Large intestine (tissue), 3 donors: ENCODE data around the gene DCAF5. TPM values are rescaled to one million over a fixed set of nuclear protein-coding genes. Genes with fewer than 3 reads are reported as not detected.

Experiments used
- DNase-seq, 2 donors: peaks; one replicate each; pipeline versions ENCODE4 v3.0.0 to v3.0.0-alpha.2; 2013
- H3K27ac ChIP-seq: one replicate; pipeline ENCODE4 v1.5.1; 2013; ENCODE audit warnings: low read length
- H3K27me3 ChIP-seq: 2 replicates; pipeline ENCODE4 v1.6.1; 2013; ENCODE audit warnings: low read length; ENCODE audit not compliant: control insufficient read depth, insufficient read depth
- H3K36me3 ChIP-seq: 2 replicates; pipeline ENCODE4 v1.6.1; 2013; ENCODE audit warnings: low read length; ENCODE audit not compliant: control insufficient read depth, insufficient read depth
- H3K4me1 ChIP-seq: one replicate; pipeline ENCODE4 v1.6.1; 2013; ENCODE audit warnings: low read length; ENCODE audit not compliant: control insufficient read depth, insufficient read depth
- H3K4me3 ChIP-seq: one replicate; pipeline ENCODE4 v1.5.1; 2013; ENCODE audit warnings: low read length
- H3K9me3 ChIP-seq: one replicate; pipeline ENCODE4 v1.6.1; 2013; ENCODE audit warnings: mild to moderate bottlenecking, low read depth, low read length, moderate library complexity; ENCODE audit not compliant: control insufficient read depth
- WGBS: methylation state at CpG from one replicate; pipeline ENCODE4 v1.1.5; 2013; ENCODE audit warnings: low lambda C conversion rate; ENCODE audit not compliant: insufficient coverage; 5-methylcytosine and 5-hydroxymethylcytosine counted together
- polyA plus RNA-seq: library from polyadenylated mRNA; unstranded; fragments of 120-200 nt; gene quantifications from one replicate; pipeline ENCODE4 v1.2.1, GENCODE V29; 2013

The DCAF5 gene
- polyA plus RNA-seq, 1 donor: 46.0 TPM

- peaks cover 50% of the 10 kb centered on the region for H3K36me3 ChIP-seq
These were observed 34.6 kb downstream of the DCAF5 start for GRCh38 chr14:69118305-69118704.

DNA sequence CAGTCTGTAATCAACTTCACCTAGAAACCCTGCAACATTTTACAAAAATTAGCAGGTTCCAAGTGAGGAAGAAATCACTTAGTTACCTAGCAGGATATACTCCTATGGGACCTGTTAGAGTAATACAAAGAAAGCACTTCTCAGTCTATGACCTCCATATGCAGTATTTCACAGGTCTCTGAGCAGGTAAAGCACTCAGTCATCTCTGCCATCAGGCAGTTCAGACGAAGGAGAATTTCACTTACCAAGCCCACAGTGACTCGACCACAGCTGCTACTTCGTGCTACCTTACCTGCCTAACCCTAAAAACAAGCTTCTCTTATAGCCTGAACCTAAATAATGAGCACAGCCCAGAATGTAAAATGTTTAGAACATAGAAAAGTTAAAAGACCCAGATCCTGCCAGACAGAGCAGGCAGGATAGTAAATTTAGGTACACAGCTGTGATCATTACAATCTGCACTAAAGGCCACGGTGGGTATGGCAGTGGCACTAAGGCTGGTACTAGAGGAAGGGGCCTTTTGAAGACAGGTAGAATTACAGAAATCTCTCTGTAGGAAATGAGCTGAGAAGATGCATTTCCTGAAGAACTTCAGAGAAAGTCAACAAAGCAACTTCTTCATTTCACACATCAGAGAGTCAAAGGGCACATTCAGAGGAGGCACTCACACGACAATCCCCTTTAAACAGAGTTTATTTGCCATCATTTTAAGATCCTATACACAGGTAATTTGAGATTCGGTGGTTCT lies 35.7 kb downstream of the DCAF5 start:
- 50% methylated on average over 1 of the region's 6 CpGs for WGBS
- Histone ChIP-seq H3K4me3 (no peak overlapping the region), H3K27ac (no peak overlapping the region), H3K27me3 (no peaks in the 10 kb centered on the region), H3K36me3 (peaks cover 50% of the 10 kb centered on the region), H3K4me1 (no peaks in the 10 kb centered on the region), H3K9me3 (no peaks in the 10 kb centered on the region)
- DNase-seq: no peak

More at GRCh38 chr14:69118305-69118704, 34.6 kb downstream of the DCAF5 start:
- no peaks in the 10 kb centered on the region for H3K4me1 ChIP-seq
- no peak for DNase-seq
- H3K4me3 ChIP-seq: no peak overlapping the region
- no peaks in the 10 kb centered on the region for H3K9me3 ChIP-seq
- no peak overlapping the region for H3K27ac ChIP-seq
- no peaks in the 10 kb centered on the region for H3K27me3 ChIP-seq
- 100% methylated on average over 1 of the region's 1 CpG for WGBS

DNA sequence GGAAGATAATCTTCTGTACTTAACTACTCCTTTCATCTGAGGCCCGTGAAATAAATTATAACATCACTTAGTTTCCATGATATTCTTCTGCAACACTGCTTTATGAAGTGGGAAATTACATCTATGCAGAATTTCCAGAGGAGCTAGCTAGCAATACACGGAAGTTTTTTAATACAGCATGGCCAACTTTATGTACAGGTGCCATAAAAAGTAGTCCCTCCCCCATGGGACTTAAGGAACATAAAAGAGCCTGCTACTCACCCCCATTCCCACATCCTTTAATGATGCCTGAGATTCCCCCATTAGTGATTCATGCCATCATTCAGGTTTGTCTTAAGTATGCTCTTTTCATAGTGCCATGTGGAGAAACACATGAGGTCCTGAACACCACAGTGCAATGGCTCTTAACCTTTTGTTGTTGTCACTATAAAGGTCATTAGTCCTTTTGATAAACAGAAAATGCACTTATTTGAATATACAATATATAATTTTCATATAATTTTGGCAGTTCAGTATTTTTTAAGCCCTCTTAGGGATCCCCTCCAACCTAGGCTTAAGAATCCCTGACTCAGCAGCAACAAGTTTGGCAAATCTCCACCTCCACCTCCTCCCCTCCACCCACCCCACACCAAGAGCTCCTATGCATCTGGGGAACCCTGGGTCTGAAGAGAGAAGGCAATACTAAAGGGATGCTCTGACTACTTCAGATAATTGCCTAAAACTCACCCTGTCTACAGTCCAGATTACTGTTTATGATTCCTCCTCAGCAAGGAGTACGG lies 37.3 kb downstream of the DCAF5 start:
- Histone ChIP-seq H3K4me1 (no peaks in the 10 kb centered on the region), H3K9me3 (no peaks in the 10 kb centered on the region), H3K27ac (no peak overlapping the region), H3K36me3 (peaks cover 53% of the 10 kb centered on the region), H3K4me3 (no peak overlapping the region), H3K27me3 (no peaks in the 10 kb centered on the region)
- DNase-seq: no peak
- 100% methylated on average over 1 of the region's 3 CpGs for WGBS

DNA sequence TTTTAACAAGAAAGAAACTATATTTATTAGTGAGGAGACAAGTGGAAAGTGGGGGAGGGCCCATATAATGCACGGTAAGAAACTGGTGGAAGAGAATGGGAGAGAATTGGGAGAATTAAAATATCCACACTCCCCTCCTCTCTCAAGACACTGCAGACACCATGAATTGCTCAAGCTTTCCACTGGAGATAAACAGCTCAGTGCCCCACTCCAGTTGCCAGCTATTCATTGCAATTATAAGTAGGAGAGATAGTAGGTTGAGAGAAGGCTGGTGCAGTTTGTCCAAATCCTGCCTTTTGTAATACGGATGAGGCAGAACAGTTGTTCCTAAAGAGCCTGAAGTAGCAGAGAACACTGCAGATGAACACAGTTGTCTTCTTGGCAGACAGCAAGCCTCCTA lies 38.2 kb downstream of the DCAF5 start:
- Histone ChIP-seq H3K9me3 (no peaks in the 10 kb centered on the region), H3K4me3 (no peak overlapping the region), H3K36me3 (peaks cover 52% of the 10 kb centered on the region), H3K4me1 (no peaks in the 10 kb centered on the region), H3K27ac (no peak overlapping the region), H3K27me3 (no peaks in the 10 kb centered on the region)
- no CpG with 5 or more reads among the region's 2 CpGs for WGBS
- no peak for DNase-seq

DNA sequence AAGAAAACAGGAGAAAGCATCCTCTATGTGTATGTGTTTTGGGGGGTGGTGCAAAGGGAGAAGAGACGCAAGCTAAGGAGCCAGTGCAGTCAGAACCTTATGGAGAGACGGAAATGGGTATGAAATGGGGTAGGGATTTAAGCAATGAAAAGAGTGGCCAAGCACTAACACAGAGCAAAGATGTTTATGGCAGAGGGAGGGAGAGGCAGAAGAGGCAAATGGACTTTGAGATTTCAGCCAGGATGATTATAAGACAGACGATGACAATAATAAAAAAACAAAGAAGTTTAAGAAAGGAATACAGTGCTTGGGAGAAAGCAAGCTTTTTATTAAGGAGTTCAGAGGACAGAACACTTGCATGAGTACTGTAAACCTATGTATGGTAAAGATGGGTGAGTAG lies 44.6 kb downstream of the DCAF5 start:
- DNase-seq: no peak
- Histone ChIP-seq H3K27me3 (no peaks in the 10 kb centered on the region), H3K9me3 (no peaks in the 10 kb centered on the region), H3K27ac (no peak overlapping the region), H3K4me1 (peaks cover 4% of the 10 kb centered on the region), H3K36me3 (peaks cover 27% of the 10 kb centered on the region), H3K4me3 (no peak overlapping the region)
- 67% methylated on average over 3 of the region's 3 CpGs for WGBS

DNA sequence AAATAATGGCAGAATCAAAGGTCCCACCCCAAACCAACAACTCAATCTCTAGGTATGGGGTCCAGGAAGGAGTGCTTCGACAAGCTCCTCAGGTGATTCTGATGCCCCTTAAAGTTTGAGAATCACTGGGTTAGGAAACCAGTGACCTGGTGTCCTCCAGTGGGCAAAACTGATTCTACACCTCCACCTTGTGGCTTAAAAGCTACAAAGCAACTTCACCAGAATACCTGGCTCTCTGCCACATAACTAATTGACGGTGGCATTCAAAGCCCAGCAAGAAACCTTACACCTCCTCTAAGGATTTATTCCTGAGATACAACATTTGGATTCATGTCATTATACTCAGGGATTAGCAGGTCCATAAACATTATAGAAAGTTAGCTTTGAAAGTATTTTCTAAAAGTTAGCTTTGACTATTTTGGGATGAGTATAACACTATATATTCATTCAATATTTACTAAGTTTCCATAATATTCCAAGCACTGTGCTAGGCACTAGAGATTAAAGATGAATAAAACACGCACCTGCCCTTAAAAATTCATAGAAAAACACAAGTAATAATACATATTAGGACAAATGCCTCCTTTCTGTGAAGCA lies 45.4 kb downstream of the DCAF5 start:
- Histone ChIP-seq H3K27ac (no peak overlapping the region), H3K9me3 (no peaks in the 10 kb centered on the region), H3K4me1 (peaks cover 4% of the 10 kb centered on the region), H3K36me3 (peaks cover 34% of the 10 kb centered on the region), H3K4me3 (no peak overlapping the region), H3K27me3 (no peaks in the 10 kb centered on the region)
- 40% methylated on average over 1 of the region's 3 CpGs for WGBS
- DNase-seq: peak; percentile 31 to 51

- peaks cover 4% of the 10 kb centered on the region for H3K4me1 ChIP-seq
- no peaks in the 10 kb centered on the region for H3K27me3 ChIP-seq
- H3K27ac ChIP-seq: no peak overlapping the region
- peaks cover 30% of the 10 kb centered on the region for H3K36me3 ChIP-seq
- H3K4me3 ChIP-seq: no peak overlapping the region
- H3K9me3 ChIP-seq: no peaks in the 10 kb centered on the region
- no peak for DNase-seq
- WGBS: no CpG with 5 or more reads among the region's 5 CpGs
These were observed 46.5 kb downstream of the DCAF5 start for GRCh38 chr14:69106451-69106850.

DNA sequence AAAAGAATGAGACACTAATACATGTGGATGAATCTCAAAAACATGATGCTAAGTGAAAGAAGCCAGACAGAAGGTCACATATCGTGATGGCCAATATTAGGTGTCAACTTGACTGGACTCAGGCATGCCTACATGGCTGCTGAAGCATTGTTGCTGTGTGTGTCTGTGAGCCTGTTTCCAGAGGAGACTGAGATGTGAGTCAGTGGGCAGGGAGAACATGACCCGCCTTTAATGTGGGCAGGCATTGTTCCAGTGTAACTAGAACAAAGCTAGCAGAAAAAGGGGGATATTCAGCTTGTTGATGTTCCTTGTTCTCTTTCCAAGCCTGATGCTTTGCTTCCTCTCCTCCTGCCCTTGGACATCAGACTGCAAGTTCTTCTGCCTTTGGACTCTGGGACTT lies 47.6 kb downstream of the DCAF5 start:
- DNase-seq: no peak
- no CpG with 5 or more reads among the region's 2 CpGs for WGBS
- Histone ChIP-seq H3K4me3 (no peak overlapping the region), H3K9me3 (no peaks in the 10 kb centered on the region), H3K36me3 (peaks cover 23% of the 10 kb centered on the region), H3K27me3 (no peaks in the 10 kb centered on the region), H3K27ac (no peak overlapping the region), H3K4me1 (peaks cover 7% of the 10 kb centered on the region)

- peak; percentile 79 to 87 for DNase-seq
- peaks cover 19% of the 10 kb centered on the region for H3K36me3 ChIP-seq
- no peaks in the 10 kb centered on the region for H3K9me3 ChIP-seq
- peaks cover 3% of the 10 kb centered on the region for H3K4me1 ChIP-seq
- no peak overlapping the region for H3K4me3 ChIP-seq
- WGBS: no CpG with 5 or more reads among the region's 4 CpGs
- no peaks in the 10 kb centered on the region for H3K27me3 ChIP-seq
- H3K27ac ChIP-seq: peak overlapping the region; percentile 49
These were observed 51.5 kb downstream of the DCAF5 start for GRCh38 chr14:69101331-69101826.

GRCh38 chr14:69097974-69098373 lies 54.9 kb downstream of the DCAF5 start:
- DNase-seq: no peak
- H3K27me3 ChIP-seq: no peaks in the 10 kb centered on the region
- no peak overlapping the region for H3K27ac ChIP-seq
- peaks cover 12% of the 10 kb centered on the region for H3K4me1 ChIP-seq
- WGBS: 100% methylated on average over 1 of the region's 2 CpGs
- H3K36me3 ChIP-seq: peaks cover 20% of the 10 kb centered on the region
- no peak overlapping the region for H3K4me3 ChIP-seq
- no peaks in the 10 kb centered on the region for H3K9me3 ChIP-seq
